HepG2 (cell line): Measurements from ENCODE around the gene CHKA. TPM values are rescaled to one million over a fixed set of nuclear protein-coding genes. Genes with fewer than 3 reads are reported as not detected.

Experiments
- EHMT2 ChIP-seq: fragments of 200-600 bp; sonication (generic); IDR thresholded peaks from 2 replicates; pipeline ENCODE4 v1.7.0; 2017; ENCODE audit warnings: antibody characterized with exemption, low read depth, low read length, borderline replicate concordance
- HOXA9 ChIP-seq: sonication (generic); formaldehyde crosslinking; IDR thresholded peaks from 2 replicates; pipeline ENCODE4 v1.8.1; 2022; ENCODE audit warnings: missing genetic modification reagents, mild to moderate bottlenecking, moderate library complexity, borderline replicate concordance
- JDP2 ChIP-seq: sonication (generic); formaldehyde crosslinking; IDR thresholded peaks from 2 replicates; pipeline ENCODE4 v1.8.1; 2022; ENCODE audit warnings: missing genetic modification reagents, borderline replicate concordance
- KDM2A ChIP-seq: sonication (generic); formaldehyde crosslinking; IDR thresholded peaks from 2 replicates; pipeline ENCODE4 v1.4.0; 2020; ENCODE audit warnings: low read depth, missing genetic modification reagents, borderline replicate concordance
- KLF9 ChIP-seq: IDR thresholded peaks from 2 replicates; pipeline ENCODE4 v1.6.1; 2016; ENCODE audit warnings: low read depth
- MXI1 ChIP-seq: IDR thresholded peaks from 3 replicates; pipeline ENCODE4 v1.6.1; 2012; ENCODE audit warnings: low read depth, low read length, inconsistent platforms, borderline replicate concordance
- NBN ChIP-seq: fragments of 450-650 bp; conservative IDR thresholded peaks from 2 replicates; pipeline ENCODE4 v1.6.1; 2017
- PPARG ChIP-seq: conservative IDR thresholded peaks from 2 replicates; pipeline ENCODE4 v1.6.1; 2016; ENCODE audit warnings: missing biosample characterization, missing genetic modification reagents
- SMAD9 ChIP-seq: sonication (generic); formaldehyde crosslinking; IDR thresholded peaks from 2 replicates; pipeline ENCODE4 v1.5.1; 2020; ENCODE audit warnings: mild to moderate bottlenecking, missing genetic modification reagents
- TBP ChIP-seq: sonication (generic); formaldehyde crosslinking; IDR thresholded peaks from 2 replicates; pipeline ENCODE4 v1.5.0; 2020; ENCODE audit warnings: missing genetic modification reagents
- TOE1 ChIP-seq: sonication (generic); formaldehyde crosslinking; IDR thresholded peaks from 2 replicates; pipeline ENCODE4 v1.4.0; 2020; ENCODE audit warnings: mild to moderate bottlenecking, missing genetic modification reagents
- ZNF780A ChIP-seq: sonication (generic); formaldehyde crosslinking; IDR thresholded peaks from 2 replicates; pipeline ENCODE4 v1.8.0; 2022; ENCODE audit warnings: mild to moderate bottlenecking, missing genetic modification reagents, moderate library complexity
- polyA plus RNA-seq, 8 experiments: library from polyadenylated mRNA; depleted of rRNA in 3 of 8; stranded (reverse) in 7 of 8; unstranded in 1 of 8; fragments of >200 nt; fragmentation: Illumina TruSeq in 4 of 8; extraction: Trizol in 4 of 8; gene quantifications; 2 replicates each; pipeline versions ENCODE4 v1.2.1 to v1.2.3, GENCODE V29; 2011 to 2016; ENCODE audit warnings: low read depth in 4 of 8, missing spikeins in 1 of 8, mixed read lengths in 1 of 8; ENCODE audit not compliant: insufficient read depth in 1 of 8
- total RNA-seq, 5 experiments: library from RNA; depleted of rRNA; stranded (reverse); fragments of >200 nt; fragmentation: Illumina TruSeq; extraction: Trizol; gene quantifications; 2 replicates each; pipeline ENCODE4 v1.2.3, GENCODE V29; 2016; ENCODE audit warnings: low read depth in 1 of 5
- TF ChIP-seq, protein P1 (sequence below): sonication (generic); formaldehyde crosslinking; IDR thresholded peaks from 2 replicates; pipeline ENCODE4 v1.4.0; 2020; ENCODE audit warnings: mild to moderate bottlenecking, missing genetic modification reagents
- TF ChIP-seq, protein P2 (sequence below): IDR thresholded peaks from 2 replicates; pipeline ENCODE4 v1.4.0; 2020; ENCODE audit warnings: mild to moderate bottlenecking, missing genetic modification reagents
- TF ChIP-seq, protein P3 (sequence below): sonication (generic); formaldehyde crosslinking; IDR thresholded peaks from 2 replicates; pipeline ENCODE4 v1.8.0; 2022; ENCODE audit warnings: low read depth, missing genetic modification reagents
- TF ChIP-seq, protein P4 (sequence below): sonication (generic); formaldehyde crosslinking; IDR thresholded peaks from 2 replicates; pipeline ENCODE4 v1.8.0; 2023; ENCODE audit warnings: mild to moderate bottlenecking, missing genetic modification reagents
- TF ChIP-seq, protein P5 (sequence below): sonication (generic); formaldehyde crosslinking; IDR thresholded peaks from 2 replicates; pipeline ENCODE4 v1.4.0; 2020; ENCODE audit warnings: missing genetic modification reagents
- TF ChIP-seq, protein P6 (sequence below): sonication (generic); formaldehyde crosslinking; conservative IDR thresholded peaks from 2 replicates; pipeline ENCODE4 v1.4.0; 2020; ENCODE audit warnings: missing genetic modification reagents

Gene CHKA
- total and polyA plus RNA-seq, 2 of the 13 experiments (the other 11 are each of a cell fraction or from before 2014, with no cell fraction given), result 71.6 to 92.7 TPM

DNA sequence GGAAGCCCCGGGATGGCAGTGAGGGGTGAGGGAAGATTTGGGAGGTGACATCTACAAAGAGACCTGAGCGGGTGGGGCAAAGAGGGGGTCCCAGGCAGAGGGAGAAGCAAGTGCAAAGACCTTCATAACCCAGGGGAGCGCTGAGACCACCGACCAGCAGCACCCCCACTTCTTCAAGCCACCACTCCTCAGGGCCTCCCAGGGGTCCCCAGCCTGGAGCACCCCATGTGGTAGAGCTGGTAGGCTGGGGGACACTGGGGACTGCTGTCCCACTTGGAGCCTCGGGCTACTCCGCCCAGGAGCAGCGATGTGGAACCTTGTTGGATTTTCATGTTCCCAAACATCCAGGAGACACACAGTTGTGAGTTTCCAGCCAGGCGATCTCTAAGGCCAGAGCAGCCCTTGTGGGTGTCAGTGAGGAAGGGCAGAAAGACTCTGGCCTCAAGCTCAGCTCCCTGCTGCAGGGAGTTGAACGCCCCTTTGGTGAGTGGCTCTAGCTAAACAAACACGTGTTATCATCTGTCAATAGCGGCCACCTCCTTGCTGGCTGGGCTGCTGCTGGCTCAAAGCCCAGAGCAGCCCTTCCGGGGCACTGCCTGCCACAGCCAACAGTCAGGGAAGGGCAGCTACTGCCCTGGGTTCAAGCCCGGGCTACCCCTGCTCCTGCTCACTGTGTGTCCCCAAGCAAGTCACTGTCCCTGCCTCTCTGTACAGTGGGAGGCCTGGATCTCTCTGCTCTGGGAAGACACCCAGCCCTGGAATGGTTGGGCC is 25.7 kb upstream of the CHKA start (continued):
- TF ChIP-seq, protein P1, sequence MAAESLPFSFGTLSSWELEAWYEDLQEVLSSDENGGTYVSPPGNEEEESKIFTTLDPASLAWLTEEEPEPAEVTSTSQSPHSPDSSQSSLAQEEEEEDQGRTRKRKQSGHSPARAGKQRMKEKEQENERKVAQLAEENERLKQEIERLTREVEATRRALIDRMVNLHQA, result no peak
- TF ChIP-seq SMAD9 (CRISPR knock-in tag) (no peak), NBN (no peak), TBP (no peak), JDP2 (CRISPR knock-in tag) (no peak), EHMT2 (no peak), TOE1 (CRISPR knock-in tag) (no peak), MXI1 (peak; percentile 99; the same call in 2 of the 3 replicates), ZNF780A (CRISPR knock-in tag) (no peak), HOXA9 (CRISPR knock-in tag) (no peak), KLF9 (CRISPR knock-in tag) (no peak), KDM2A (CRISPR knock-in tag) (peak; percentile 75), PPARG (CRISPR knock-in tag) (peak; percentile 78)
- TF ChIP-seq, protein P2, sequence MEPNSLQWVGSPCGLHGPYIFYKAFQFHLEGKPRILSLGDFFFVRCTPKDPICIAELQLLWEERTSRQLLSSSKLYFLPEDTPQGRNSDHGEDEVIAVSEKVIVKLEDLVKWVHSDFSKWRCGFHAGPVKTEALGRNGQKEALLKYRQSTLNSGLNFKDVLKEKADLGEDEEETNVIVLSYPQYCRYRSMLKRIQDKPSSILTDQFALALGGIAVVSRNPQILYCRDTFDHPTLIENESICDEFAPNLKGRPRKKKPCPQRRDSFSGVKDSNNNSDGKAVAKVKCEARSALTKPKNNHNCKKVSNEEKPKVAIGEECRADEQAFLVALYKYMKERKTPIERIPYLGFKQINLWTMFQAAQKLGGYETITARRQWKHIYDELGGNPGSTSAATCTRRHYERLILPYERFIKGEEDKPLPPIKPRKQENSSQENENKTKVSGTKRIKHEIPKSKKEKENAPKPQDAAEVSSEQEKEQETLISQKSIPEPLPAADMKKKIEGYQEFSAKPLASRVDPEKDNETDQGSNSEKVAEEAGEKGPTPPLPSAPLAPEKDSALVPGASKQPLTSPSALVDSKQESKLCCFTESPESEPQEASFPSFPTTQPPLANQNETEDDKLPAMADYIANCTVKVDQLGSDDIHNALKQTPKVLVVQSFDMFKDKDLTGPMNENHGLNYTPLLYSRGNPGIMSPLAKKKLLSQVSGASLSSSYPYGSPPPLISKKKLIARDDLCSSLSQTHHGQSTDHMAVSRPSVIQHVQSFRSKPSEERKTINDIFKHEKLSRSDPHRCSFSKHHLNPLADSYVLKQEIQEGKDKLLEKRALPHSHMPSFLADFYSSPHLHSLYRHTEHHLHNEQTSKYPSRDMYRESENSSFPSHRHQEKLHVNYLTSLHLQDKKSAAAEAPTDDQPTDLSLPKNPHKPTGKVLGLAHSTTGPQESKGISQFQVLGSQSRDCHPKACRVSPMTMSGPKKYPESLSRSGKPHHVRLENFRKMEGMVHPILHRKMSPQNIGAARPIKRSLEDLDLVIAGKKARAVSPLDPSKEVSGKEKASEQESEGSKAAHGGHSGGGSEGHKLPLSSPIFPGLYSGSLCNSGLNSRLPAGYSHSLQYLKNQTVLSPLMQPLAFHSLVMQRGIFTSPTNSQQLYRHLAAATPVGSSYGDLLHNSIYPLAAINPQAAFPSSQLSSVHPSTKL, result peak; percentile 92
- TF ChIP-seq, protein P3, sequence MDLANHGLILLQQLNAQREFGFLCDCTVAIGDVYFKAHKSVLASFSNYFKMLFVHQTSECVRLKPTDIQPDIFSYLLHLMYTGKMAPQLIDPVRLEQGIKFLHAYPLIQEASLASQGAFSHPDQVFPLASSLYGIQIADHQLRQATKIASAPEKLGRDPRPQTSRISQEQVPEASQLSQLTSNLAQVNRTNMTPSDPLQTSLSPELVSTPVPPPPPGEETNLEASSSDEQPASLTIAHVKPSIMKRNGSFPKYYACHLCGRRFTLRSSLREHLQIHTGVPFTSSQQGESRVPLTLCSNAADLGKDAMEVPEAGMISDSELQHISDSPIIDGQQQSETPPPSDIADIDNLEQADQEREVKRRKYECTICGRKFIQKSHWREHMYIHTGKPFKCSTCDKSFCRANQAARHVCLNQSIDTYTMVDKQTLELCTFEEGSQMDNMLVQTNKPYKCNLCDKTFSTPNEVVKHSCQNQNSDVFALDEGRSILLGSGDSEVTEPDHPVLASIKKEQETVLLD (CRISPR knock-in tag), result no peak; the same call in 1 of the 2 replicates
- TF ChIP-seq, protein P4, sequence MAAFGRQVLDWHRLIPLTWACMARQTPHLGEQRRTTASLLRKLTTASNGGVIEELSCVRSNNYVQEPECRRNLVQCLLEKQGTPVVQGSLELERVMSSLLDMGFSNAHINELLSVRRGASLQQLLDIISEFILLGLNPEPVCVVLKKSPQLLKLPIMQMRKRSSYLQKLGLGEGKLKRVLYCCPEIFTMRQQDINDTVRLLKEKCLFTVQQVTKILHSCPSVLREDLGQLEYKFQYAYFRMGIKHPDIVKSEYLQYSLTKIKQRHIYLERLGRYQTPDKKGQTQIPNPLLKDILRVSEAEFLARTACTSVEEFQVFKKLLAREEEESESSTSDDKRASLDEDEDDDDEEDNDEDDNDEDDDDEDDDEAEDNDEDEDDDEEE, result peak; percentile 78; the same call in 1 of the 2 replicates
- TF ChIP-seq, protein P5, sequence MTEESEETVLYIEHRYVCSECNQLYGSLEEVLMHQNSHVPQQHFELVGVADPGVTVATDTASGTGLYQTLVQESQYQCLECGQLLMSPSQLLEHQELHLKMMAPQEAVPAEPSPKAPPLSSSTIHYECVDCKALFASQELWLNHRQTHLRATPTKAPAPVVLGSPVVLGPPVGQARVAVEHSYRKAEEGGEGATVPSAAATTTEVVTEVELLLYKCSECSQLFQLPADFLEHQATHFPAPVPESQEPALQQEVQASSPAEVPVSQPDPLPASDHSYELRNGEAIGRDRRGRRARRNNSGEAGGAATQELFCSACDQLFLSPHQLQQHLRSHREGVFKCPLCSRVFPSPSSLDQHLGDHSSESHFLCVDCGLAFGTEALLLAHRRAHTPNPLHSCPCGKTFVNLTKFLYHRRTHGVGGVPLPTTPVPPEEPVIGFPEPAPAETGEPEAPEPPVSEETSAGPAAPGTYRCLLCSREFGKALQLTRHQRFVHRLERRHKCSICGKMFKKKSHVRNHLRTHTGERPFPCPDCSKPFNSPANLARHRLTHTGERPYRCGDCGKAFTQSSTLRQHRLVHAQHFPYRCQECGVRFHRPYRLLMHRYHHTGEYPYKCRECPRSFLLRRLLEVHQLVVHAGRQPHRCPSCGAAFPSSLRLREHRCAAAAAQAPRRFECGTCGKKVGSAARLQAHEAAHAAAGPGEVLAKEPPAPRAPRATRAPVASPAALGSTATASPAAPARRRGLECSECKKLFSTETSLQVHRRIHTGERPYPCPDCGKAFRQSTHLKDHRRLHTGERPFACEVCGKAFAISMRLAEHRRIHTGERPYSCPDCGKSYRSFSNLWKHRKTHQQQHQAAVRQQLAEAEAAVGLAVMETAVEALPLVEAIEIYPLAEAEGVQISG (CRISPR knock-in tag), result peak; percentile 89
- TF ChIP-seq, protein P6, sequence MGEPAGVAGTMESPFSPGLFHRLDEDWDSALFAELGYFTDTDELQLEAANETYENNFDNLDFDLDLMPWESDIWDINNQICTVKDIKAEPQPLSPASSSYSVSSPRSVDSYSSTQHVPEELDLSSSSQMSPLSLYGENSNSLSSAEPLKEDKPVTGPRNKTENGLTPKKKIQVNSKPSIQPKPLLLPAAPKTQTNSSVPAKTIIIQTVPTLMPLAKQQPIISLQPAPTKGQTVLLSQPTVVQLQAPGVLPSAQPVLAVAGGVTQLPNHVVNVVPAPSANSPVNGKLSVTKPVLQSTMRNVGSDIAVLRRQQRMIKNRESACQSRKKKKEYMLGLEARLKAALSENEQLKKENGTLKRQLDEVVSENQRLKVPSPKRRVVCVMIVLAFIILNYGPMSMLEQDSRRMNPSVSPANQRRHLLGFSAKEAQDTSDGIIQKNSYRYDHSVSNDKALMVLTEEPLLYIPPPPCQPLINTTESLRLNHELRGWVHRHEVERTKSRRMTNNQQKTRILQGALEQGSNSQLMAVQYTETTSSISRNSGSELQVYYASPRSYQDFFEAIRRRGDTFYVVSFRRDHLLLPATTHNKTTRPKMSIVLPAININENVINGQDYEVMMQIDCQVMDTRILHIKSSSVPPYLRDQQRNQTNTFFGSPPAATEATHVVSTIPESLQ, result no peak
